ENCODE results near the gene NUDT7. TPM values are rescaled to one million over a fixed set of nuclear protein-coding genes. Genes with fewer than 3 reads are reported as not detected.

NUDT7 gene
- total RNA-seq, 1 donor: 5.1 TPM

DNA sequence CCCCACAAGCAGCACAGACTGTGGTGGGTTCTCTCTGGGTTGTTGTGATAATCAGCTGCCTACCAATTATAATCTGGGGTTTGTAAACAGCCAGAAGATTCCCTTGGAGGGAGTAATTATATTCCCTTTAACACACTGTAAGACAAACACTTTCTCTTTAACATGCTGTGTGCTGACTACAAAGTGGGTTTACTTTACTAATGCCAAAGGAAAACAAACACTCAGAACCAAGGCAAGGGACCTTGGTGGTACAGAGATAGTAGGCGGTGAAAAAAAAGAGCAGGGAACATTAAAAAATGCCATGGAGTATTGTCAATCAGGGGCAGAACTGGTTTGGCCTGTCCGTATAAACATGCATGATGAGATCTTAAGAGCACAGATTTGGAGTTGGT lies 63.1 kb downstream of the NUDT7 start:
- no peaks in the 10 kb centered on the region for H3K79me2 ChIP-seq (ENCODE audit: insufficient read depth, low read length)
- DNase-seq (ENCODE audit: insufficient read length, low spot score, missing footprints): no peak

DNA sequence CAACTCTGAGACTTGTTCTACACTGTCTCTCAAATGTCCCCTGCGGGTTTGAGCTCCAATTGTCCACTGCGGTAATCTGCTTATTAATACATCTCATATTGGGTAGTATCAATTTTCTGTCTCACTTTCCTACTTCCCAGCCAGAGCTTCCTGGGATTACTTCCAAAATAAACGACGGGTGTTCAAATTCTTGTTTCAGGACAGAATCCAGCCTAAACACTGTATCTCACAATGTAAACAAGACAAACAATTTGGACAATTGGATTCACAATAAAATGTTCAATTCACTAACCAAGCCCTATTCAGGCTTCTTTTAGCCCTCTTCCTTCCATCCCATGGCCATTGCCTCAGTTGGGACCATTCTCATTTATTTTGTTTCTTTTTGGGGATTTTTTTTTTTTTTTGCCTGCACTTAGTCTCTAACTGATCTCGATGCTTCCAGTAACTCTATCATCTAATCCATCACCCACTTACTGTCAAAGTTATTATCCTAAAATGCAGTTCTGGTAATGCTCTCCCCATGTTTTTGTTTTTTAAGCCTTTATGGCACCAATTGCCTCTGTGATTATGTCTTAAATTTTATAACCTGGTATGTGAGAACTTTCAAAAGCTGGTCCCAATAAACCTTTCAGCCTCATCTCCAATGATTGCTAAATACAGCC lies 64.0 kb downstream of the NUDT7 start:
- Histone ChIP-seq H3K4me2 (ENCODE audit: insufficient read depth, low read length) (no peak overlapping the region), H3K4me1 (ENCODE audit: insufficient read depth, low read length) (no peaks in the 10 kb centered on the region), H3K79me2 (ENCODE audit: insufficient read depth, low read length) (no peaks in the 10 kb centered on the region), H4K20me1 (ENCODE audit: insufficient read depth, low read length) (no peaks in the 10 kb centered on the region), H3K9me3 (ENCODE audit: low read depth, low read length) (no peaks in the 10 kb centered on the region), H3K27ac (ENCODE audit: low read depth, low read length) (no peak overlapping the region), H3K36me3 (ENCODE audit: insufficient read depth, low read length) (no peaks in the 10 kb centered on the region), H3K27me3 (ENCODE audit: insufficient read depth, low read length) (peaks cover 38% of the 10 kb centered on the region), H3K4me3 (ENCODE audit: insufficient read depth, low read length) (no peak overlapping the region), H2AFZ (ENCODE audit: low read length) (no peak overlapping the region)
- TF ChIP-seq, protein P1, sequence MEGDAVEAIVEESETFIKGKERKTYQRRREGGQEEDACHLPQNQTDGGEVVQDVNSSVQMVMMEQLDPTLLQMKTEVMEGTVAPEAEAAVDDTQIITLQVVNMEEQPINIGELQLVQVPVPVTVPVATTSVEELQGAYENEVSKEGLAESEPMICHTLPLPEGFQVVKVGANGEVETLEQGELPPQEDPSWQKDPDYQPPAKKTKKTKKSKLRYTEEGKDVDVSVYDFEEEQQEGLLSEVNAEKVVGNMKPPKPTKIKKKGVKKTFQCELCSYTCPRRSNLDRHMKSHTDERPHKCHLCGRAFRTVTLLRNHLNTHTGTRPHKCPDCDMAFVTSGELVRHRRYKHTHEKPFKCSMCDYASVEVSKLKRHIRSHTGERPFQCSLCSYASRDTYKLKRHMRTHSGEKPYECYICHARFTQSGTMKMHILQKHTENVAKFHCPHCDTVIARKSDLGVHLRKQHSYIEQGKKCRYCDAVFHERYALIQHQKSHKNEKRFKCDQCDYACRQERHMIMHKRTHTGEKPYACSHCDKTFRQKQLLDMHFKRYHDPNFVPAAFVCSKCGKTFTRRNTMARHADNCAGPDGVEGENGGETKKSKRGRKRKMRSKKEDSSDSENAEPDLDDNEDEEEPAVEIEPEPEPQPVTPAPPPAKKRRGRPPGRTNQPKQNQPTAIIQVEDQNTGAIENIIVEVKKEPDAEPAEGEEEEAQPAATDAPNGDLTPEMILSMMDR (IDR thresholded peaks at IDR 0.05; ENCODE audit: extremely low read depth, low read depth, low read length): no peak
- no peak for DNase-seq (ENCODE audit: insufficient read length, low spot score, missing footprints)

More for the DNA sequence above, 63.1 kb downstream of the NUDT7 start:
- Histone ChIP-seq H3K4me3 (ENCODE audit: insufficient read depth, low read length) (no peak overlapping the region), H4K20me1 (ENCODE audit: insufficient read depth, low read length) (no peaks in the 10 kb centered on the region), H3K9me3 (ENCODE audit: low read depth, low read length) (no peaks in the 10 kb centered on the region), H3K27me3 (ENCODE audit: insufficient read depth, low read length) (peaks cover 37% of the 10 kb centered on the region), H2AFZ (ENCODE audit: low read length) (no peak overlapping the region), H3K36me3 (ENCODE audit: insufficient read depth, low read length) (no peaks in the 10 kb centered on the region), H3K4me1 (ENCODE audit: insufficient read depth, low read length) (no peaks in the 10 kb centered on the region), H3K4me2 (ENCODE audit: insufficient read depth, low read length) (no peak overlapping the region), H3K27ac (ENCODE audit: low read depth, low read length) (no peak overlapping the region)
- TF ChIP-seq, protein P1 (IDR thresholded peaks at IDR 0.05; ENCODE audit: extremely low read depth, low read depth, low read length): no peak

DNA sequence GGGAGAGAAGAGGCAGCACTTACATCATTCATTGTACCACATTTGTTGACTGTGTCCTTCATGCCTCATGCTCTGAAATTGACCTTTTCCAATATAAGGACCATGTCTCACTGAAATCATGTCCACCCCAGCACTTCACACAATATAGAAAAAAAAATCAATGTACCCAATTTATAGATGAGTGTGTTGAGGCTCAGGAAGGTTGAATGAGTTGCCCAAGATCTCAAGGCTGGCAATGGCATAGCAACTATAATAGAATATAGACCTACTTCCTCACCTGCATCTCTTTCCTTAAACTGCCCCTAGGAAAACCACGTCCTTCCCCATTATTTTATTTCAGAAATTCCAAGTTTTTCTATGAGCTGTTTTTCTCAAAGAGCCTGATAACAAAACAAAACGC lies 65.1 kb downstream of the NUDT7 start:
- H3K79me2 ChIP-seq (ENCODE audit: insufficient read depth, low read length): no peaks in the 10 kb centered on the region
- no peaks in the 10 kb centered on the region for H3K36me3 ChIP-seq (ENCODE audit: insufficient read depth, low read length)
- no peak overlapping the region for H3K4me2 ChIP-seq (ENCODE audit: insufficient read depth, low read length)
- no peaks in the 10 kb centered on the region for H3K4me1 ChIP-seq (ENCODE audit: insufficient read depth, low read length)
- H4K20me1 ChIP-seq (ENCODE audit: insufficient read depth, low read length): no peaks in the 10 kb centered on the region
- H3K9me3 ChIP-seq (ENCODE audit: low read depth, low read length): no peaks in the 10 kb centered on the region
- no peak overlapping the region for H3K4me3 ChIP-seq (ENCODE audit: insufficient read depth, low read length)
- no peak overlapping the region for H2AFZ ChIP-seq (ENCODE audit: low read length)
- peaks cover 38% of the 10 kb centered on the region for H3K27me3 ChIP-seq (ENCODE audit: insufficient read depth, low read length)
- H3K27ac ChIP-seq (ENCODE audit: low read depth, low read length): no peak overlapping the region
- no peak for DNase-seq (ENCODE audit: insufficient read length, low spot score, missing footprints)
- TF ChIP-seq, protein P1 (IDR thresholded peaks at IDR 0.05; ENCODE audit: extremely low read depth, low read depth, low read length): no peak

DNA sequence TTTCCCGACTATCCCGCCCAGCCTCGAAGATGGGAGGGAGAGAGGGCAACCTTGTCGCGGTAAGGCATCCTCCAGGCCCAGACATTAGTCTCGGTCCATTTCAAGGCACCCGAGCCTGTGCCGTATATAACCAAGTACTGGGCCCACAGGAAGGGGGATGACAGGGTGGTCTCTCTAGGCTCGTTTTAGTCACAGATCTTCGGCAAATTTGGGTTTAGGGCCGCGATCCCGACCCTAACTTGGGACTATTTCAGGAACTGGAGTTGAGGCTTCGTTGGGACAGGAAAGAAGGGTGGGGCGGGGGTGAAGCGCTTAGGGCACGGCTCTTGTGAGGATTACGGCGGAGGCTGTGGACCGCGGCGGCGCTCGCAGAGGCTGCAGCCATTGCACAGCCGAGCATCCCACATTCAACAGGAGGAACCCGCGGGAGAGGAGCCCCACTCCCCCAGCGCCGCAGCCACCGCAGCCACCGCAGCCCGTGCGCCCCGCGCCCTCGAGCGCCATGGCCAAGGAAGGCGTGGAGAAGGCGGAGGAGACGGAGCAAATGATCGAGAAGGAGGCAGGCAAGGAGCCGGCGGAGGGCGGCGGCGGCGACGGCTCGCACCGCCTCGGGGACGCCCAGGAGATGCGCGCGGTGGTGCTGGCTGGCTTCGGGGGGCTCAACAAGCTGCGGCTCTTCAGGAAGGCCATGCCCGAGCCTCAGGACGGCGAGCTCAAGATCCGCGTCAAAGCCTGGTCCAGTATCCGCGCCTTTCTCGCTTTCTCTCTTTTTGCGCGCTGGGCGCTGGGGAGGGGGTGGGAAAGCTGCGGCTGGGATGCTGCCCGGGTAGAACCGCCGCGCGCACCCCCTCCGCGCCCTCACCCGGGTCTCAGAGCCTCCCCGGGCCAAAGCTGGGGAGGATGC lies 66.1 kb downstream of the NUDT7 start, which contains the start of gene VAT1L:
Gene VAT1L, plus strand, starts transcription at position 384 of the 904 bp plus-strand sequence. Its CDS starts 119 bp downstream, at position 503.
- H3K4me1 ChIP-seq (ENCODE audit: insufficient read depth, low read length): no peaks in the 10 kb centered on the region
- no peaks in the 10 kb centered on the region for H3K79me2 ChIP-seq (ENCODE audit: insufficient read depth, low read length)
- peak within 1 kb of the TSS; percentile 58 for H3K4me3 ChIP-seq (ENCODE audit: insufficient read depth, low read length)
- H3K27me3 ChIP-seq (ENCODE audit: insufficient read depth, low read length): peaks cover 38% of the 10 kb centered on the region
- TF ChIP-seq, protein P1 (IDR thresholded peaks at IDR 0.05; ENCODE audit: extremely low read depth, low read depth, low read length): no peak
- no peak within 1 kb of the TSS for H3K27ac ChIP-seq (ENCODE audit: low read depth, low read length)
- H2AFZ ChIP-seq (ENCODE audit: low read length): peak within 1 kb of the TSS; percentile 51
- DNase-seq (ENCODE audit: insufficient read length, low spot score, missing footprints): peak; percentile 90
- H3K9me3 ChIP-seq (ENCODE audit: low read depth, low read length): no peaks in the 10 kb centered on the region
- H3K36me3 ChIP-seq (ENCODE audit: insufficient read depth, low read length): no peaks in the 10 kb centered on the region
- H3K4me2 ChIP-seq (ENCODE audit: insufficient read depth, low read length): peak within 1 kb of the TSS; percentile 64
- H4K20me1 ChIP-seq (ENCODE audit: insufficient read depth, low read length): no peaks in the 10 kb centered on the region
